ENCODE measurements around the gene ITIH5. TPM values are rescaled to one million over a fixed set of nuclear protein-coding genes. Genes with fewer than 3 reads are reported as not detected.

ITIH5 gene
- total and polyA plus RNA-seq, 2 of the 8 experiments (the other 6 are each of a cell fraction or from before 2014, with no cell fraction given), result 5.8 to 7.6 TPM

DNA sequence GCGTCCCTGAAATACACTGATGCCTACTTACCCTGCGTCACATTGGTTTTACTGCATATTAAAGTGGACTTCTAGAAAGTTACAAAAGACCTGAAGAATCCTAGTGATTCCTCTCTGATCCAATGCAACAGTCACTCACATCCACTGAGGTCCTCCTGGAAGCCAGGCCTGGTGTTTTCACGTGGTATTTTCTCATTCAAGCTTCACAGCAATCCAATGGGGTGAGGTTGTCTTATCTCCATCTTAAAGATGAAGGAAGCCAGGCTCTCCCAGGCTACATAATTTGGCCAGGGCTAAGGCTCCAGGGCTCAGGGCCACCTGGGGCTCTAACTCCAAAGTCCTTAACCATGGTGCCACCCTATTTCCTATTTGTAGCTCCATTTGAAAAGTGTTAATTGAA, 129.6 kb downstream of the ITIH5 start:
- Histone ChIP-seq H3K9ac (replicated peaks in 1 of 4; ENCODE audit: extremely low read depth in 1 of 4, low read depth in 3 of 4, low read length in 3 of 4) (no peak overlapping the region), H2BK15ac (ENCODE audit: low read length) (no peak overlapping the region), H3K23me2 (ENCODE audit: low read depth, low read length) (no peaks in the 10 kb centered on the region), H4K8ac (ENCODE audit: extremely low read depth, insufficient read depth, low read length) (no peak overlapping the region), H2BK120ac (replicated peaks; ENCODE audit: low read depth, low read length) (no peak overlapping the region), H3K36me3 (ENCODE audit: control insufficient read depth in 2 of 4, insufficient read depth in 4 of 4, low read length in 3 of 4) (no peaks in the 10 kb centered on the region), H3K27ac (ENCODE audit: low read depth, low read length) (no peak overlapping the region), H3K14ac (ENCODE audit: insufficient read length) (no peak overlapping the region), H2AK5ac (ENCODE audit: low read depth, low read length) (no peak overlapping the region), H3K79me1 (ENCODE audit: low read depth, low read length) (no peaks in the 10 kb centered on the region), H3K23ac (ENCODE audit: insufficient read length) (no peak overlapping the region), H4K91ac (replicated peaks; ENCODE audit: insufficient read length, low read length) (no peak overlapping the region), H3K4me2 (ENCODE audit: insufficient read depth in 1 of 2, low read depth in 2 of 2, low read length in 2 of 2) (no peak overlapping the region), H4K20me1 (replicated peaks in 1 of 2; ENCODE audit: control insufficient read depth in 1 of 2, insufficient read depth in 2 of 2, low read length in 2 of 2) (no peaks in the 10 kb centered on the region), H2AFZ (ENCODE audit: low read length) (no peak overlapping the region), H3K56ac (replicated peaks; ENCODE audit: insufficient read length, low read depth, low read length) (no peak overlapping the region), H3K4me1 (replicated peaks in 1 of 4; ENCODE audit: control insufficient read depth in 3 of 4, insufficient read depth in 4 of 4, low read length in 3 of 4) (peaks cover 2 to 19% (median 10%) of the 10 kb centered on the region in 4 experiments), H2BK20ac (ENCODE audit: low read length) (no peak overlapping the region), H3K18ac (ENCODE audit: extremely low read depth, low read length) (no peak overlapping the region), H3K4me3 (ENCODE audit: extremely low read depth in 1 of 4, insufficient read depth in 2 of 4, low read depth in 3 of 4, low read length in 4 of 4) (no peak overlapping the region), H2BK5ac (ENCODE audit: low read depth, low read length) (no peak overlapping the region), H4K5ac (ENCODE audit: insufficient read length, low read depth, low read length) (no peak overlapping the region), H3K27me3 (replicated peaks in 1 of 4; ENCODE audit: control insufficient read depth in 3 of 4, extremely low read depth in 1 of 4, insufficient read depth in 3 of 4, low read length in 3 of 4) (no peaks in the 10 kb centered on the region), H2BK12ac (ENCODE audit: low read depth, low read length) (no peak overlapping the region), H3K4ac (replicated peaks; ENCODE audit: insufficient read length, low read depth, low read length) (no peak overlapping the region), H3K79me2 (ENCODE audit: control insufficient read depth in 1 of 2, insufficient read depth in 2 of 2, low read length in 2 of 2) (no peaks in the 10 kb centered on the region), H3K9me3 (ENCODE audit: insufficient read depth in 2 of 2, low read depth in 1 of 2, low read length in 1 of 2) (no peaks in the 10 kb centered on the region)
- ChIA-PET CTCF (ENCODE audit: partially characterized antibody) (interaction anchor here (1.7 to 2.2 kb wide), 2 partner anchors 12 to 149 kb away, joined by 6 read pairs; no protein-coding TSS in a partner anchor), POLR2A (ENCODE audit: partially characterized antibody) (no interaction called here)
- 90% methylated on average over 3 of the region's 3 CpGs; no CpG with 5 or more reads in 1 of the 2 experiments for WGBS, 2 experiments (ENCODE audit: extremely low coverage in 1 of 2, insufficient coverage in 1 of 2, insufficient read length in 1 of 2, insufficient replicate concordance in 2 of 2, low coverage in 1 of 2, low lambda C conversion rate in 2 of 2, missing lambda C conversion rate in 1 of 2)
- DNase-seq (ENCODE audit: low read depth in 1 of 2, low spot score in 2 of 2) (no peak), FAIRE-seq (no peak)
- TF ChIP-seq KDM4A (IDR thresholded peaks at IDR 0.05; ENCODE audit: low read depth, low read length, severe bottlenecking) (no peak), CTCF (IDR thresholded peaks at IDR 0.05; ENCODE audit: control extremely low read depth in 1 of 3, insufficient read depth in 1 of 3, low read depth in 1 of 3, low read length in 3 of 3) (no peak), ZNF274 (IDR thresholded peaks at IDR 0.05; ENCODE audit: borderline replicate concordance, extremely low read depth, low read length) (no peak)

Measured in H1 (cell line).